Measurements from ENCODE around the gene DNAAF5.

DNAAF5 gene

GRCh38 chr7:818031-818699 is 91.7 kb downstream of the DNAAF5 start:
- DNase-seq = peak; percentile 37

- no peak for DNase-seq
These were observed 93.8 kb downstream of the DNAAF5 start for GRCh38 chr7:820341-820740.

GRCh38 chr7:821688-822087 is 95.2 kb downstream of the DNAAF5 start:
- no peak for DNase-seq

- DNase-seq = no peak
These were observed 96.3 kb downstream of the DNAAF5 start for GRCh38 chr7:822692-823276.

- DNase-seq = no peak
These were observed 97.2 kb downstream of the DNAAF5 start for GRCh38 chr7:823649-824048.

GRCh38 chr7:824081-824480 is 97.6 kb downstream of the DNAAF5 start:
- no peak for DNase-seq

GRCh38 chr7:824664-825063 is 98.2 kb downstream of the DNAAF5 start:
- no peak for DNase-seq

- no peak for DNase-seq
These were observed 98.9 kb downstream of the DNAAF5 start for GRCh38 chr7:825386-825785.

GRCh38 chr7:826230-826917 is 99.9 kb downstream of the DNAAF5 start:
- DNase-seq = no peak

- no peak for DNase-seq
These were observed 102.5 kb downstream of the DNAAF5 start for GRCh38 chr7:828793-829561.

- no peak for DNase-seq
These were observed 103.6 kb downstream of the DNAAF5 start for GRCh38 chr7:830069-830468.

GRCh38 chr7:831596-832166 is 105.2 kb downstream of the DNAAF5 start:
- peak; percentile 72 for DNase-seq

- peak; percentile 78 for DNase-seq
These were observed 105.9 kb downstream of the DNAAF5 start, which contains the start of gene SUN1 for GRCh38 chr7:832167-832967. Gene SUN1 (plus strand): TSS chr7:832476. CDS start chr7:832525, 49 bp downstream.

- DNase-seq = no peak
These were observed 106.5 kb downstream of the DNAAF5 start for GRCh38 chr7:832968-833424.

GRCh38 chr7:833601-834258 is 107.2 kb downstream of the DNAAF5 start:
- DNase-seq = no peak

GRCh38 chr7:834277-834676 is 107.8 kb downstream of the DNAAF5 start:
- no peak for DNase-seq

- DNase-seq = no peak
These were observed 108.5 kb downstream of the DNAAF5 start for GRCh38 chr7:835021-835420.

- DNase-seq = no peak
These were observed 109.2 kb downstream of the DNAAF5 start for GRCh38 chr7:835485-836401.

All from RPMI8226 (cell line).